H1 (cell line): ENCODE data around the gene NIN. TPM values are rescaled to one million over a fixed set of nuclear protein-coding genes. Genes with fewer than 3 reads are reported as not detected.

Experiments used
- ATF3 ChIP-seq: IDR thresholded peaks from 2 replicates; pipeline ENCODE4 v1.6.1; 2011; ENCODE audit warnings: low read depth, mild to moderate bottlenecking, low read length; ENCODE audit not compliant: insufficient read depth
- CBX8 ChIP-seq: fragments of 300-800, 300-1000 bp; sonication (generic); IDR thresholded peaks from 2 replicates; pipeline ENCODE4 v1.7.1; 2016; ENCODE audit warnings: low read depth, low read length, borderline replicate concordance
- CHD2 ChIP-seq: IDR thresholded peaks from 2 replicates; pipeline ENCODE4 v1.6.1; 2012; ENCODE audit warnings: low read length, improper control_type of control experiment
- E2F6 ChIP-seq: IDR thresholded peaks from 2 replicates; pipeline ENCODE4 v1.6.1; 2012; ENCODE audit warnings: inconsistent platforms
- EP300 ChIP-seq, 2 experiments: IDR thresholded peaks; 1 replicate in 1 of 2; 2 replicates in 1 of 2; pipeline ENCODE4 v1.6.1; 2011 to 2012; ENCODE audit warnings: low read depth in 2 of 2, low read length in 2 of 2, mild to moderate bottlenecking in 2 of 2, borderline replicate concordance in 1 of 2, inconsistent platforms in 1 of 2, moderate library complexity in 1 of 2
- HDAC2 ChIP-seq, 2 experiments: fragments of 300-600 bp in 1 of 2; sonication (generic) in 1 of 2; IDR thresholded peaks; 2 replicates each; pipeline ENCODE4 v1.6.1; 2011 to 2012; ENCODE audit warnings: low read depth in 2 of 2, low read length in 2 of 2, mild to moderate bottlenecking in 2 of 2, moderate library complexity in 2 of 2, borderline replicate concordance in 1 of 2, inconsistent platforms in 1 of 2
- KDM4A ChIP-seq: IDR thresholded peaks from one replicate; pipeline ENCODE4 v1.7.1; 2012; ENCODE audit warnings: low read depth, mild to moderate bottlenecking, moderate library complexity, low read length, inconsistent platforms; ENCODE audit not compliant: severe bottlenecking
- MAFK ChIP-seq: IDR thresholded peaks from 2 replicates; pipeline ENCODE4 v1.6.1; 2012; ENCODE audit warnings: low read depth, mild to moderate bottlenecking, improper control_type of control experiment, low read length
- MAX ChIP-seq: IDR thresholded peaks from 2 replicates; pipeline ENCODE4 v1.6.1; 2012; ENCODE audit warnings: inconsistent platforms
- RAD21 ChIP-seq, 2 experiments: IDR thresholded peaks in 1 of 2; conservative IDR thresholded peaks in 1 of 2; 2 replicates each; pipeline ENCODE4 v1.6.1; 2011; ENCODE audit warnings: low read depth in 2 of 2, low read length in 2 of 2, improper control_type of control experiment in 1 of 2, inconsistent platforms in 1 of 2, mild to moderate bottlenecking in 1 of 2, moderate library complexity in 1 of 2
- RFX5 ChIP-seq: IDR thresholded peaks from 2 replicates; pipeline ENCODE4 v1.6.1; 2011; ENCODE audit warnings: low read depth, low read length, improper control_type of control experiment, borderline replicate concordance
- SAP30 ChIP-seq: fragments of 300-600 bp; sonication (generic); IDR thresholded peaks from 2 replicates; pipeline ENCODE4 v1.7.1; 2012; ENCODE audit warnings: low read length, moderate library complexity, mild to moderate bottlenecking, inconsistent platforms; ENCODE audit not compliant: insufficient read depth, insufficient replicate concordance
- SIRT6 ChIP-seq: IDR thresholded peaks from one replicate; pipeline ENCODE4 v1.7.1; 2012; ENCODE audit warnings: low read length, inconsistent platforms
- SP2 ChIP-seq: IDR thresholded peaks from 2 replicates; pipeline ENCODE4 v1.6.1; 2012; ENCODE audit warnings: mild to moderate bottlenecking, low read length, inconsistent platforms
- SP4 ChIP-seq: IDR thresholded peaks from 2 replicates; pipeline ENCODE4 v1.6.1; 2012; ENCODE audit warnings: low read length, inconsistent platforms
- SUZ12 ChIP-seq: fragments of 200-600 bp; sonication (generic); IDR thresholded peaks from 2 replicates; pipeline ENCODE4 v1.6.1; 2012; ENCODE audit warnings: mild to moderate bottlenecking, inconsistent platforms, low read length, moderate library complexity, mixed read lengths
- TCF12 ChIP-seq: IDR thresholded peaks from 2 replicates; pipeline ENCODE4 v1.6.1; 2011; ENCODE audit warnings: low read depth, mild to moderate bottlenecking, low read length
- TEAD4 ChIP-seq: IDR thresholded peaks from 2 replicates; pipeline ENCODE4 v1.6.1; 2012; ENCODE audit warnings: low read depth, low read length, inconsistent platforms, mixed read lengths
- USF2 ChIP-seq: IDR thresholded peaks from 2 replicates; pipeline ENCODE4 v1.6.1; 2011; ENCODE audit warnings: low read length, improper control_type of control experiment
- ZNF274 ChIP-seq: IDR thresholded peaks from 2 replicates; pipeline ENCODE4 v1.7.0; 2012; ENCODE audit warnings: low read length, borderline replicate concordance; ENCODE audit errors: extremely low read depth
- polyA plus RNA-seq, 7 experiments: library from polyadenylated mRNA; depleted of rRNA in 3 of 7; stranded (reverse) in 5 of 7; unstranded in 2 of 7; fragments of >200 nt in 5 of 7; fragments of 200-250 nt in 2 of 7; gene quantifications; 1 replicate in 5 of 7; 2 replicates in 1 of 7; 4 replicates in 1 of 7; pipeline versions ENCODE4 v1.2.1 to v1.2.3, GENCODE V29; 2011 to 2013; ENCODE audit warnings: missing spikeins in 2 of 7, mixed read lengths in 2 of 7
- total RNA-seq: library from RNA; stranded (reverse); fragmentation: NEBNext Ultra II Directional; extraction: Animal tissue kit (Norgen Biotek cat#: 25700); gene quantifications from 2 replicates; pipeline ENCODE4 v1.2.1, GENCODE V29; 2021

NIN gene
- total and polyA plus RNA-seq, 2 of the 8 experiments (the other 6 are each of a cell fraction or from before 2014, with no cell fraction given) = 3.2 to 21.3 TPM

- TF ChIP-seq EP300 (IDR thresholded peaks at IDR 0.05; ENCODE audit: borderline replicate concordance in 1 of 2, low read depth in 2 of 2, low read length in 2 of 2) (no peak), SP2 (no peak), RFX5 (no peak), RAD21 (IDR thresholded peaks at IDR 0.05 in 1 of 2, conservative IDR thresholded peaks at IDR 0.05 in 1 of 2; ENCODE audit: low read depth in 2 of 2, low read length in 2 of 2) (no peak), ATF3 (no peak), CHD2 (no peak), SP4 (no peak), HDAC2 (IDR thresholded peaks at IDR 0.05; ENCODE audit: borderline replicate concordance in 1 of 2, low read depth in 2 of 2, low read length in 2 of 2) (0 out of 4 replicates have a peak, but pooled peaks have one; percentile 44 to 54), KDM4A (peak; percentile 62), SUZ12 (peak; percentile 63), MAX (no peak; the same call in none of the 2 replicates), SAP30 (peak; percentile 24), E2F6 (peak; percentile 41; the same call in 1 of the 2 replicates), TCF12 (no peak), CBX8 (no peak), ZNF274 (no peak), USF2 (no peak), MAFK (no peak), TEAD4 (no peak), SIRT6 (no peak)
Measured at GRCh38 chr14:50830044-50830931, 674 bp downstream of the NIN start (continued).
